ENCODE results near the gene GOLM1. TPM values are rescaled to one million over a fixed set of nuclear protein-coding genes. Genes with fewer than 3 reads are reported as not detected.

The GOLM1 gene
- total RNA-seq, 2 experiments from 2014 or later: 2.7 TPM

GRCh38 chr9:86009133-86009532 is 90.2 kb downstream of the GOLM1 start:
- no peaks in the 10 kb centered on the region for H3K4me1 Mint-ChIP-seq (ENCODE audit: low read depth)
- POLR2A ChIA-PET: no interaction called here
- intact Hi-C loops (cut with micrococcal nuclease): no loop called here
- H3K27ac Mint-ChIP-seq: no peak overlapping the region
- H3K4me3 Mint-ChIP-seq: no peak overlapping the region
- peaks cover 5% of the 10 kb centered on the region for H3K9me3 Mint-ChIP-seq
- no peaks in the 10 kb centered on the region for H3K27me3 Mint-ChIP-seq
- no peak for ATAC-seq
- no peak for DNase-seq
- CTCF ChIA-PET: interaction anchor here (1.0 kb wide), 1 partner anchor 11 kb away, joined by 3 read pairs; no protein-coding TSS in a partner anchor
- H3K36me3 Mint-ChIP-seq (ENCODE audit: low read depth): peaks cover 47% of the 10 kb centered on the region
- no peak for TF ChIP-seq CTCF (IDR thresholded peaks at IDR 0.05)

- H3K27me3 Mint-ChIP-seq: no peaks in the 10 kb centered on the region
- intact Hi-C loops (cut with micrococcal nuclease): no loop called here
- POLR2A ChIA-PET: no interaction called here
- DNase-seq (no peak), ATAC-seq (no peak)
- peaks cover 74% of the 10 kb centered on the region for H3K36me3 Mint-ChIP-seq (ENCODE audit: low read depth)
- H3K27ac Mint-ChIP-seq: no peak overlapping the region
- peaks cover 5% of the 10 kb centered on the region for H3K9me3 Mint-ChIP-seq
- H3K4me3 Mint-ChIP-seq: no peak overlapping the region
- no peak for TF ChIP-seq CTCF (IDR thresholded peaks at IDR 0.05)
- H3K4me1 Mint-ChIP-seq (ENCODE audit: low read depth): peaks cover 2% of the 10 kb centered on the region
- CTCF ChIA-PET: no interaction called here
Observed at GRCh38 chr9:86005253-86005775, 94.0 kb downstream of the GOLM1 start.

- ATAC-seq (no peak), DNase-seq (no peak)
- POLR2A ChIA-PET: no interaction called here
- H3K27ac Mint-ChIP-seq: no peak overlapping the region
- no peak overlapping the region for H3K4me3 Mint-ChIP-seq
- TF ChIP-seq CTCF (IDR thresholded peaks at IDR 0.05): no peak
- CTCF ChIA-PET: no interaction called here
- no peaks in the 10 kb centered on the region for H3K27me3 Mint-ChIP-seq
- H3K36me3 Mint-ChIP-seq (ENCODE audit: low read depth): peaks cover 45% of the 10 kb centered on the region
- intact Hi-C loops (cut with micrococcal nuclease): no loop called here
- no peaks in the 10 kb centered on the region for H3K9me3 Mint-ChIP-seq
- H3K4me1 Mint-ChIP-seq (ENCODE audit: low read depth): no peaks in the 10 kb centered on the region
Observed at GRCh38 chr9:85995599-85995998, 103.8 kb downstream of the GOLM1 start.

GRCh38 chr9:85995097-85995496 is 104.3 kb downstream of the GOLM1 start:
- ChIA-PET POLR2A (no interaction called here), CTCF (no interaction called here)
- no peak overlapping the region for H3K27ac Mint-ChIP-seq
- intact Hi-C loops (cut with micrococcal nuclease): no loop called here
- TF ChIP-seq CTCF (IDR thresholded peaks at IDR 0.05): no peak
- H3K4me3 Mint-ChIP-seq: no peak overlapping the region
- H3K9me3 Mint-ChIP-seq: no peaks in the 10 kb centered on the region
- peaks cover 41% of the 10 kb centered on the region for H3K36me3 Mint-ChIP-seq (ENCODE audit: low read depth)
- no peak for ATAC-seq
- H3K4me1 Mint-ChIP-seq (ENCODE audit: low read depth): no peaks in the 10 kb centered on the region
- no peaks in the 10 kb centered on the region for H3K27me3 Mint-ChIP-seq
- no peak for DNase-seq

GRCh38 chr9:85994191-85994590 is 105.2 kb downstream of the GOLM1 start:
- intact Hi-C loops (cut with micrococcal nuclease): no loop called here
- Mint-ChIP-seq H3K27me3 (no peaks in the 10 kb centered on the region), H3K4me3 (no peak overlapping the region), H3K27ac (no peak overlapping the region), H3K36me3 (ENCODE audit: low read depth) (peaks cover 45% of the 10 kb centered on the region), H3K4me1 (ENCODE audit: low read depth) (no peaks in the 10 kb centered on the region), H3K9me3 (no peaks in the 10 kb centered on the region)
- ChIA-PET CTCF (no interaction called here), POLR2A (no interaction called here)
- ATAC-seq (no peak), DNase-seq (no peak)
- TF ChIP-seq CTCF (IDR thresholded peaks at IDR 0.05): no peak
